WTC11 (cell line): Measurements from ENCODE around the gene RERG. TPM values are rescaled to one million over a fixed set of nuclear protein-coding genes. Genes with fewer than 3 reads are reported as not detected.
A peak's percentile ranks its signal among the peaks of the same experiment; 100 is the strongest.

ENCODE experiments used
- ATAC-seq: fragments of 200-7000 bp; cut with Tn5 transposase; 2 replicates; pipeline ENCODE4 v1.10.0; 2021; ENCODE audit warnings: mild to moderate bottlenecking, moderate library complexity
- CTCF ChIA-PET: fragments of 300-600 bp; sonication (Branson Sonifier 250); formaldehyde crosslinking; loops from one replicate; lab custom pipeline; 2021; ENCODE audit warnings: antibody characterized with exemption; lab: Charles Lee
- POLR2A ChIA-PET: fragments of 350-600 bp; sonication (Branson Sonifier 250); formaldehyde crosslinking; loops from one replicate; lab custom pipeline; 2021; ENCODE audit warnings: antibody characterized with exemption; lab: Charles Lee
- DNase-seq: peaks from one replicate; pipeline ENCODE4 v3.0.0; 2021; ENCODE audit warnings: low spot score
- H3K27ac Mint-ChIP-seq: 2 replicates; pipeline ENCODE4 v1.8.0; 2021; ENCODE audit warnings: mixed read lengths
- H3K27me3 Mint-ChIP-seq: 2 replicates; pipeline ENCODE4 v1.8.0; 2021; ENCODE audit warnings: low read depth, mild to moderate bottlenecking, moderate library complexity, mixed read lengths
- H3K36me3 Mint-ChIP-seq: 2 replicates; pipeline ENCODE4 v1.8.0; 2021; ENCODE audit warnings: mixed read lengths
- H3K4me1 Mint-ChIP-seq: 2 replicates; pipeline ENCODE4 v1.8.0; 2022; ENCODE audit warnings: mixed read lengths
- H3K4me3 Mint-ChIP-seq: 2 replicates; pipeline ENCODE4 v1.8.0; 2021; ENCODE audit warnings: mild to moderate bottlenecking, moderate library complexity, mixed read lengths
- H3K9me3 Mint-ChIP-seq: 2 replicates; pipeline ENCODE4 v1.8.0; 2021; ENCODE audit warnings: mixed read lengths
- CBFB ChIP-seq: sonication (generic); formaldehyde crosslinking; IDR thresholded peaks from 2 replicates; pipeline ENCODE4 v1.8.1; 2022; ENCODE audit warnings: mild to moderate bottlenecking, low read depth, missing genetic modification reagents
- EMX1 ChIP-seq: fragments of 250-450 bp; sonication (Bioruptor Pico); IDR thresholded peaks from 2 replicates; pipeline ENCODE4 v1.8.0; 2021; ENCODE audit warnings: mild to moderate bottlenecking
- IRF2 ChIP-seq: sonication (generic); formaldehyde crosslinking; IDR thresholded peaks from 2 replicates; pipeline ENCODE4 v1.8.0; 2022; ENCODE audit warnings: low read depth, missing genetic modification reagents, borderline replicate concordance
- NR2C2 ChIP-seq: sonication (generic); formaldehyde crosslinking; IDR thresholded peaks from 2 replicates; pipeline ENCODE4 v1.8.0; 2022; ENCODE audit warnings: mild to moderate bottlenecking, missing genetic modification reagents
- SP1 ChIP-seq: sonication (generic); formaldehyde crosslinking; conservative IDR thresholded peaks from 2 replicates; pipeline ENCODE4 v1.8.1; 2022; ENCODE audit warnings: missing genetic modification reagents
- total RNA-seq: library from RNA; stranded (reverse); gene quantifications from 3 replicates; pipeline ENCODE4 v1.2.3, GENCODE V29; 2021
- TF ChIP-seq, protein P1 (sequence below): sonication (generic); formaldehyde crosslinking; IDR thresholded peaks from 2 replicates; pipeline ENCODE4 v1.8.1; 2023; ENCODE audit warnings: mild to moderate bottlenecking, missing genetic modification reagents, borderline replicate concordance
- TF ChIP-seq, protein P2 (sequence below): sonication (generic); formaldehyde crosslinking; IDR thresholded peaks from 2 replicates; pipeline ENCODE4 v1.8.0; 2022; ENCODE audit warnings: mild to moderate bottlenecking, missing genetic modification reagents
- TF ChIP-seq, protein P3 (sequence below): fragments of 250-450 bp; sonication (Bioruptor Pico); IDR thresholded peaks from 2 replicates; pipeline ENCODE4 v1.9.0; 2021; ENCODE audit warnings: mild to moderate bottlenecking
- TF ChIP-seq, protein P4 (sequence below): sonication (generic); formaldehyde crosslinking; conservative IDR thresholded peaks from 2 replicates; pipeline ENCODE4 v1.8.1; 2022; ENCODE audit warnings: mild to moderate bottlenecking, missing genetic modification reagents
- TF ChIP-seq, protein P5 (sequence below): sonication (generic); formaldehyde crosslinking; IDR thresholded peaks from 2 replicates; pipeline ENCODE4 v1.8.1; 2023; ENCODE audit warnings: mild to moderate bottlenecking, moderate library complexity, missing genetic modification reagents

Gene RERG
- total RNA-seq, 1 experiment from 2014 or later, result 0.28 TPM

DNA sequence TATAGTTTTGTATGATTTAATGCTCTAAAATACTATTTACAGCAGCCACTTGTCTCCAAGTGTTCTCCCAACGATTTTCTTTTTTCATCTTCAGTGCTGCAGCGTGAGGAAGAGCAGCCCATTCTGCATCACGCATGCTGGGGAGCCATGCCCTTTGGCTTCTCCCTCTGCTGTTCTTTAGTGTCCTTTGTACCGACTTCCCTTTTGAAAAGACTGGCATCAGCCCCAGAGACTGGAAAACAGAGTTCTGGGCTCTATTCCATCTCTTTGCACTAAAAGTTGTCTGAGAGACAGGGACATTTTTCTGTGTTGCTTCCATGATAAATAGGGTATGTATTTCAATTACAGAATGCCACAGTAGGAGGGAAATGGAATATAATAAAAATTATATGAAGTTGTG is 105.1 kb downstream of the RERG start (continued):
- TF ChIP-seq, protein P1, sequence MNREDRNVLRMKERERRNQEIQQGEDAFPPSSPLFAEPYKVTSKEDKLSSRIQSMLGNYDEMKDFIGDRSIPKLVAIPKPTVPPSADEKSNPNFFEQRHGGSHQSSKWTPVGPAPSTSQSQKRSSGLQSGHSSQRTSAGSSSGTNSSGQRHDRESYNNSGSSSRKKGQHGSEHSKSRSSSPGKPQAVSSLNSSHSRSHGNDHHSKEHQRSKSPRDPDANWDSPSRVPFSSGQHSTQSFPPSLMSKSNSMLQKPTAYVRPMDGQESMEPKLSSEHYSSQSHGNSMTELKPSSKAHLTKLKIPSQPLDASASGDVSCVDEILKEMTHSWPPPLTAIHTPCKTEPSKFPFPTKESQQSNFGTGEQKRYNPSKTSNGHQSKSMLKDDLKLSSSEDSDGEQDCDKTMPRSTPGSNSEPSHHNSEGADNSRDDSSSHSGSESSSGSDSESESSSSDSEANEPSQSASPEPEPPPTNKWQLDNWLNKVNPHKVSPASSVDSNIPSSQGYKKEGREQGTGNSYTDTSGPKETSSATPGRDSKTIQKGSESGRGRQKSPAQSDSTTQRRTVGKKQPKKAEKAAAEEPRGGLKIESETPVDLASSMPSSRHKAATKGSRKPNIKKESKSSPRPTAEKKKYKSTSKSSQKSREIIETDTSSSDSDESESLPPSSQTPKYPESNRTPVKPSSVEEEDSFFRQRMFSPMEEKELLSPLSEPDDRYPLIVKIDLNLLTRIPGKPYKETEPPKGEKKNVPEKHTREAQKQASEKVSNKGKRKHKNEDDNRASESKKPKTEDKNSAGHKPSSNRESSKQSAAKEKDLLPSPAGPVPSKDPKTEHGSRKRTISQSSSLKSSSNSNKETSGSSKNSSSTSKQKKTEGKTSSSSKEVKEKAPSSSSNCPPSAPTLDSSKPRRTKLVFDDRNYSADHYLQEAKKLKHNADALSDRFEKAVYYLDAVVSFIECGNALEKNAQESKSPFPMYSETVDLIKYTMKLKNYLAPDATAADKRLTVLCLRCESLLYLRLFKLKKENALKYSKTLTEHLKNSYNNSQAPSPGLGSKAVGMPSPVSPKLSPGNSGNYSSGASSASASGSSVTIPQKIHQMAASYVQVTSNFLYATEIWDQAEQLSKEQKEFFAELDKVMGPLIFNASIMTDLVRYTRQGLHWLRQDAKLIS (CRISPR knock-in tag), result no peak
- TF ChIP-seq, protein P2, sequence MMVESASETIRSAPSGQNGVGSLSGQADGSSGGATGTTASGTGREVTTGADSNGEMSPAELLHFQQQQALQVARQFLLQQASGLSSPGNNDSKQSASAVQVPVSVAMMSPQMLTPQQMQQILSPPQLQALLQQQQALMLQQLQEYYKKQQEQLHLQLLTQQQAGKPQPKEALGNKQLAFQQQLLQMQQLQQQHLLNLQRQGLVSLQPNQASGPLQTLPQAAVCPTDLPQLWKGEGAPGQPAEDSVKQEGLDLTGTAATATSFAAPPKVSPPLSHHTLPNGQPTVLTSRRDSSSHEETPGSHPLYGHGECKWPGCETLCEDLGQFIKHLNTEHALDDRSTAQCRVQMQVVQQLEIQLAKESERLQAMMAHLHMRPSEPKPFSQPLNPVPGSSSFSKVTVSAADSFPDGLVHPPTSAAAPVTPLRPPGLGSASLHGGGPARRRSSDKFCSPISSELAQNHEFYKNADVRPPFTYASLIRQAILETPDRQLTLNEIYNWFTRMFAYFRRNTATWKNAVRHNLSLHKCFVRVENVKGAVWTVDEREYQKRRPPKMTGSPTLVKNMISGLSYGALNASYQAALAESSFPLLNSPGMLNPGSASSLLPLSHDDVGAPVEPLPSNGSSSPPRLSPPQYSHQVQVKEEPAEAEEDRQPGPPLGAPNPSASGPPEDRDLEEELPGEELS (CRISPR knock-in tag), result no peak
- TF ChIP-seq, protein P3, sequence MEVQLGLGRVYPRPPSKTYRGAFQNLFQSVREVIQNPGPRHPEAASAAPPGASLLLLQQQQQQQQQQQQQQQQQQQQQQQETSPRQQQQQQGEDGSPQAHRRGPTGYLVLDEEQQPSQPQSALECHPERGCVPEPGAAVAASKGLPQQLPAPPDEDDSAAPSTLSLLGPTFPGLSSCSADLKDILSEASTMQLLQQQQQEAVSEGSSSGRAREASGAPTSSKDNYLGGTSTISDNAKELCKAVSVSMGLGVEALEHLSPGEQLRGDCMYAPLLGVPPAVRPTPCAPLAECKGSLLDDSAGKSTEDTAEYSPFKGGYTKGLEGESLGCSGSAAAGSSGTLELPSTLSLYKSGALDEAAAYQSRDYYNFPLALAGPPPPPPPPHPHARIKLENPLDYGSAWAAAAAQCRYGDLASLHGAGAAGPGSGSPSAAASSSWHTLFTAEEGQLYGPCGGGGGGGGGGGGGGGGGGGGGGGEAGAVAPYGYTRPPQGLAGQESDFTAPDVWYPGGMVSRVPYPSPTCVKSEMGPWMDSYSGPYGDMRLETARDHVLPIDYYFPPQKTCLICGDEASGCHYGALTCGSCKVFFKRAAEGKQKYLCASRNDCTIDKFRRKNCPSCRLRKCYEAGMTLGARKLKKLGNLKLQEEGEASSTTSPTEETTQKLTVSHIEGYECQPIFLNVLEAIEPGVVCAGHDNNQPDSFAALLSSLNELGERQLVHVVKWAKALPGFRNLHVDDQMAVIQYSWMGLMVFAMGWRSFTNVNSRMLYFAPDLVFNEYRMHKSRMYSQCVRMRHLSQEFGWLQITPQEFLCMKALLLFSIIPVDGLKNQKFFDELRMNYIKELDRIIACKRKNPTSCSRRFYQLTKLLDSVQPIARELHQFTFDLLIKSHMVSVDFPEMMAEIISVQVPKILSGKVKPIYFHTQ (CRISPR knock-in tag), result no peak
- no peak for TF ChIP-seq IRF2 (CRISPR knock-in tag)

DNA sequence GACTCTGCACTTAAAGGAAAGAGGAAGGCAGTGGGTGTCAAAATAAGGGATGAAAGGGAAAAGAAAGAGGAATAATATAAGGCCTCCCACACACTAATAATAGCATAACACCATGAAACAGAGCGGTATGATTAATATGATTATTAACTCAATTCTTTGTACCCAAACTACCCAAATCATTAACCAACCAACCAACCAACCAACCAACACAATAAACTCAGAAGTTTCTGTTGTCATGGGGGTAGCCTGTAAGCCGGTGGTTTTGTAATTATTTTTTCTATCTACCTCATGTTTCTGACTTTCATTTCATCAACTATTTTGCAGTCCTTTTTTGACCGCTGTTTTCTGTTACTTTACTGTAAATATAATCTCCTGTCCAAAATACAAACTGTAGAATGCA is 105.8 kb downstream of the RERG start:
- Mint-ChIP-seq H3K27ac (no peak overlapping the region), H3K36me3 (no peaks in the 10 kb centered on the region), H3K27me3 (no peaks in the 10 kb centered on the region), H3K4me3 (no peak overlapping the region), H3K9me3 (no peaks in the 10 kb centered on the region), H3K4me1 (0 out of 2 replicates have a peak, but pooled peaks cover 3% of the 10 kb centered on the region)
- DNase-seq (no peak), ATAC-seq (no peak)
- ChIA-PET POLR2A (no interaction called here), CTCF (interaction anchor here (1.4 kb wide), 1 partner anchor 106 kb away, joined by 4 read pairs; the partner anchor contains the start of gene RERG)
- TF ChIP-seq, protein P4, sequence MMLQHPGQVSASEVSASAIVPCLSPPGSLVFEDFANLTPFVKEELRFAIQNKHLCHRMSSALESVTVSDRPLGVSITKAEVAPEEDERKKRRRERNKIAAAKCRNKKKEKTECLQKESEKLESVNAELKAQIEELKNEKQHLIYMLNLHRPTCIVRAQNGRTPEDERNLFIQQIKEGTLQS, result no peak
- no peak for TF ChIP-seq NR2C2 (CRISPR knock-in tag)
- no peak for TF ChIP-seq EMX1 (CRISPR knock-in tag)
- TF ChIP-seq CBFB (CRISPR knock-in tag), result no peak

DNA sequence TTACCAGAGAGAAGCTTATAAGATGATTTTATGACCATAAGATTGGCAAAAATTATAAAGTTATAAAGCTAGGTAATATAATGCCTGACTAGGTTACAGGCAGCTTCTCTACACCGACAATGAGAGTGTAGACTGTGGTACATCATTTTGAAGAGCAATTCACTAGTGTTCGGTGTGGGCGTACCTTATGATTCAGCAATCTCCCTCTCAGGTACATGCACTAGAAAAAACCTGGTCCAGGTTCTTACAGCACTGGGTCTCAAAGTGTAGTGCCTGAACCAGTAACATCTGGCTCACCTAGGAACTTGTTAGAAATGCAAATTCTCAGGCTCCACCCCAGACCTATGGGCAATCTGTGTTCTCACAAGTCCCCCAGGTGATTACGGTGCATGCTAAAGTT is 106.7 kb downstream of the RERG start:
- Mint-ChIP-seq H3K36me3 (no peaks in the 10 kb centered on the region), H3K27me3 (no peaks in the 10 kb centered on the region), H3K4me1 (0 out of 2 replicates have a peak, but pooled peaks cover 3% of the 10 kb centered on the region), H3K4me3 (no peak overlapping the region), H3K9me3 (no peaks in the 10 kb centered on the region), H3K27ac (no peak overlapping the region)
- ChIA-PET CTCF (interaction anchor here (1.4 kb wide), 1 partner anchor 107 kb away, joined by 4 read pairs; the partner anchor contains the start of gene RERG), POLR2A (no interaction called here)
- DNase-seq (no peak), ATAC-seq (peak; percentile 51)
- TF ChIP-seq, protein P5, sequence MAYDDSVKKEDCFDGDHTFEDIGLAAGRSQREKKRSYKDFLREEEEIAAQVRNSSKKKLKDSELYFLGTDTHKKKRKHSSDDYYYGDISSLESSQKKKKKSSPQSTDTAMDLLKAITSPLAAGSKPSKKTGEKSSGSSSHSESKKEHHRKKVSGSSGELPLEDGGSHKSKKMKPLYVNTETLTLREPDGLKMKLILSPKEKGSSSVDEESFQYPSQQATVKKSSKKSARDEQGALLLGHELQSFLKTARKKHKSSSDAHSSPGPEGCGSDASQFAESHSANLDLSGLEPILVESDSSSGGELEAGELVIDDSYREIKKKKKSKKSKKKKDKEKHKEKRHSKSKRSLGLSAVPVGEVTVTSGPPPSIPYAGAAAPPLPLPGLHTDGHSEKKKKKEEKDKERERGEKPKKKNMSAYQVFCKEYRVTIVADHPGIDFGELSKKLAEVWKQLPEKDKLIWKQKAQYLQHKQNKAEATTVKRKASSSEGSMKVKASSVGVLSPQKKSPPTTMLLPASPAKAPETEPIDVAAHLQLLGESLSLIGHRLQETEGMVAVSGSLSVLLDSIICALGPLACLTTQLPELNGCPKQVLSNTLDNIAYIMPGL, result no peak
- TF ChIP-seq SP1 (CRISPR knock-in tag), result no peak
